OCI-LY1 (cell line): ENCODE measurements around the gene NECTIN1.

Source experiments
- H2AFZ ChIP-seq: fragments of 200-600 bp; sonication (generic), shearing (Covaris generic); 2 replicates; pipeline ENCODE4 v1.6.0; 2014; ENCODE audit warnings: antibody characterized with exemption, mild to moderate bottlenecking, low read length
- H3F3A ChIP-seq: fragments of 200-600 bp; sonication (generic), shearing (Covaris generic); 2 replicates; pipeline ENCODE4 v1.6.0; 2014; ENCODE audit warnings: mild to moderate bottlenecking, antibody characterized with exemption, low read length, moderate library complexity; ENCODE audit not compliant: insufficient read depth
- H3K27ac ChIP-seq: fragments of 200-600 bp; sonication (generic); 2 replicates; pipeline ENCODE4 v1.5.1; 2014; ENCODE audit warnings: low read length, mixed run types, mild to moderate bottlenecking, low read depth; ENCODE audit not compliant: poor library complexity, severe bottlenecking
- H3K27me3 ChIP-seq: fragments of 200-600 bp; sonication (generic); 2 replicates; pipeline ENCODE4 v1.6.0; 2014; ENCODE audit warnings: antibody characterized with exemption, mild to moderate bottlenecking, low read length, moderate library complexity; ENCODE audit not compliant: insufficient read depth
- H3K36me3 ChIP-seq: fragments of 200-600 bp; sonication (generic); 2 replicates; pipeline ENCODE4 v1.6.1; 2014; ENCODE audit warnings: mild to moderate bottlenecking, antibody characterized with exemption, low read length, moderate library complexity, mixed read lengths; ENCODE audit not compliant: insufficient read depth
- H3K4me1 ChIP-seq: fragments of 200-600 bp; sonication (generic); 2 replicates; pipeline ENCODE4 v1.5.1; 2014; ENCODE audit warnings: mild to moderate bottlenecking, low read length, moderate library complexity; ENCODE audit not compliant: insufficient read depth, severe bottlenecking
- H3K4me2 ChIP-seq: fragments of 200-600 bp; sonication (generic), shearing (Covaris generic); 2 replicates; pipeline ENCODE4 v1.6.1; 2014; ENCODE audit warnings: low read length
- H3K4me3 ChIP-seq: fragments of 200-600 bp; sonication (generic); 2 replicates; pipeline ENCODE4 v1.5.1; 2014; ENCODE audit warnings: low read length, low read depth, mild to moderate bottlenecking, mixed read lengths; ENCODE audit not compliant: poor library complexity, severe bottlenecking
- H3K79me2 ChIP-seq: fragments of 200-600 bp; shearing (Covaris generic); 2 replicates; pipeline ENCODE4 v1.6.1; 2016; ENCODE audit warnings: mixed run types, low read length, mixed read lengths; ENCODE audit not compliant: insufficient read depth
- H3K9ac ChIP-seq: fragments of 200-600 bp; sonication (generic), shearing (Covaris generic); 2 replicates; pipeline ENCODE4 v1.6.1; 2014; ENCODE audit warnings: mild to moderate bottlenecking, low read length, mixed read lengths
- H3K9me2 ChIP-seq: fragments of 200-600 bp; sonication (generic), shearing (Covaris generic); 2 replicates; pipeline ENCODE4 v1.6.1; 2014; ENCODE audit warnings: low read depth, mild to moderate bottlenecking, low read length, mixed read lengths
- H3K9me3 ChIP-seq: fragments of 200-600 bp; shearing (Covaris generic); 2 replicates; pipeline ENCODE4 v1.6.1; 2014; ENCODE audit warnings: low read length, mixed read lengths
- H4K20me1 ChIP-seq: fragments of 200-600 bp; sonication (generic), shearing (Covaris generic); 2 replicates; pipeline ENCODE4 v1.6.0; 2016; ENCODE audit warnings: mild to moderate bottlenecking, low read length; ENCODE audit not compliant: insufficient read depth
- EZH2 ChIP-seq: fragments of 200-600 bp; sonication (generic), shearing (Covaris generic); IDR thresholded peaks from 2 replicates; pipeline ENCODE4 v1.8.0; 2017; ENCODE audit warnings: borderline replicate concordance, mixed run types, mild to moderate bottlenecking, antibody characterized with exemption, low read length, moderate library complexity, mixed read lengths
- TF ChIP-seq, protein P1 (sequence below): fragments of 200-600 bp; sonication (generic), shearing (Covaris generic); IDR thresholded peaks from 2 replicates; pipeline ENCODE4 v1.5.1; 2017; ENCODE audit warnings: mild to moderate bottlenecking, antibody characterized with exemption, low read length, moderate library complexity, mixed read lengths

NECTIN1 gene

DNA sequence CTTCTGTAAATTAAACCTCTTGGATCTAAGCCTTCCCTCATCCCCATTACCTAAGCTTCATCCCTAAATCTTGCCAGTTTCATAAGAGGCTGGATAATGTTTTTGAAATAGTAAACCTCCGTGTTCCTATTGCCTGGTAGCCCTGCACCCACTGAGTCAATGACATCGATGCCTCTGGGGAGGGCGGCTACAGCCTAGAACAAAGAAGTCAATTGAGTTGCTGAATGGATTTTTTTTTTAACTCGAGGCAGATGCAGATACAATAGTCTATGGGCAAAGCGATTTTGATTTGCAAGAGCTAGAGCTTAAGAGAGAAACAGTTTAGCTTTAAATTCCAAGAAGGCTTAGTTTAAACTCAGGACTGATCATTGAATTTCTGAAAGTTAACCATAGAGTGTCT is 121.3 kb downstream of the NECTIN1 start:
- Histone ChIP-seq H3K9me2 (no peaks in the 10 kb centered on the region), H4K20me1 (no peaks in the 10 kb centered on the region), H3K27me3 (no peaks in the 10 kb centered on the region), H2AFZ (no peak overlapping the region), H3F3A (no peaks in the 10 kb centered on the region), H3K36me3 (no peaks in the 10 kb centered on the region), H3K4me3 (no peak overlapping the region), H3K79me2 (no peaks in the 10 kb centered on the region), H3K4me1 (no peaks in the 10 kb centered on the region), H3K27ac (no peak overlapping the region), H3K9ac (no peak overlapping the region), H3K4me2 (no peak overlapping the region), H3K9me3 (no peaks in the 10 kb centered on the region)
- TF ChIP-seq, protein P1, sequence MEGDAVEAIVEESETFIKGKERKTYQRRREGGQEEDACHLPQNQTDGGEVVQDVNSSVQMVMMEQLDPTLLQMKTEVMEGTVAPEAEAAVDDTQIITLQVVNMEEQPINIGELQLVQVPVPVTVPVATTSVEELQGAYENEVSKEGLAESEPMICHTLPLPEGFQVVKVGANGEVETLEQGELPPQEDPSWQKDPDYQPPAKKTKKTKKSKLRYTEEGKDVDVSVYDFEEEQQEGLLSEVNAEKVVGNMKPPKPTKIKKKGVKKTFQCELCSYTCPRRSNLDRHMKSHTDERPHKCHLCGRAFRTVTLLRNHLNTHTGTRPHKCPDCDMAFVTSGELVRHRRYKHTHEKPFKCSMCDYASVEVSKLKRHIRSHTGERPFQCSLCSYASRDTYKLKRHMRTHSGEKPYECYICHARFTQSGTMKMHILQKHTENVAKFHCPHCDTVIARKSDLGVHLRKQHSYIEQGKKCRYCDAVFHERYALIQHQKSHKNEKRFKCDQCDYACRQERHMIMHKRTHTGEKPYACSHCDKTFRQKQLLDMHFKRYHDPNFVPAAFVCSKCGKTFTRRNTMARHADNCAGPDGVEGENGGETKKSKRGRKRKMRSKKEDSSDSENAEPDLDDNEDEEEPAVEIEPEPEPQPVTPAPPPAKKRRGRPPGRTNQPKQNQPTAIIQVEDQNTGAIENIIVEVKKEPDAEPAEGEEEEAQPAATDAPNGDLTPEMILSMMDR = no peak
- no peak for TF ChIP-seq EZH2

DNA sequence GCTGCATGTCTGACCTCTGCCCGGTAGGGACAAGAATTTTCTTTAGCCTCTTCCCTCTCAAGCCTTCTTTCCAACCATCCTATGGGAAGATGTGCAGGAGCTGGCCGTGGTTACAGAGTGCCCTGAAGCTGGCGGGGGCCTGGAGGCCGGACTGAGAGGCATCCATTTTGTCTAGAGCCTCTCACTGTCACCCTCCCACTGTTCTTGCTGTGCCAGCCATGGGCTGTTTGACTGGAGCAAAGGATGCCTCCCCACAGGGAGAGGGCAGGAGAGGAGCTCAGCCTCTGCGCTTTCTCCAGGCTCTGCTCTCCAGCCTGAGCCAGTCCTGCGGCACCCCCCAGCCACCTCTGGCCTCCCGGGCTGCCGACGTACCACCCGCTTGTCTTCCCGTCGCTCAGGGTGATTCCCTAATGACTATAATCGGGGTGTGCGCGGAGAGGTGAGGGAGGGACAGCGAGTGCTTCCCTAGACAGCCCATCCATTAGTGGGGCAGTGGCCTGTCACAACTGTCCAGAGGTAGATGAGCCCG is 123.8 kb downstream of the NECTIN1 start:
- H3K79me2 ChIP-seq = no peaks in the 10 kb centered on the region
- no peaks in the 10 kb centered on the region for H3K4me1 ChIP-seq
- no peak overlapping the region for H3K4me2 ChIP-seq
- no peaks in the 10 kb centered on the region for H3K9me3 ChIP-seq
- no peaks in the 10 kb centered on the region for H3K36me3 ChIP-seq
- H3K27ac ChIP-seq = no peak overlapping the region
- H4K20me1 ChIP-seq = no peaks in the 10 kb centered on the region
- H3K27me3 ChIP-seq = no peaks in the 10 kb centered on the region
- no peak overlapping the region for H3K9ac ChIP-seq
- no peaks in the 10 kb centered on the region for H3F3A ChIP-seq
- TF ChIP-seq, protein P1 = no peak
- no peak for TF ChIP-seq EZH2
- H2AFZ ChIP-seq = no peak overlapping the region
- H3K9me2 ChIP-seq = no peaks in the 10 kb centered on the region
- no peak overlapping the region for H3K4me3 ChIP-seq

- Histone ChIP-seq H3K9ac (no peak overlapping the region), H3K4me1 (no peaks in the 10 kb centered on the region), H3K9me2 (no peaks in the 10 kb centered on the region), H3K27ac (no peak overlapping the region), H3K9me3 (no peaks in the 10 kb centered on the region), H3K4me2 (no peak overlapping the region), H3K79me2 (no peaks in the 10 kb centered on the region), H3K4me3 (no peak overlapping the region), H2AFZ (no peak overlapping the region), H4K20me1 (no peaks in the 10 kb centered on the region), H3K36me3 (no peaks in the 10 kb centered on the region), H3K27me3 (no peaks in the 10 kb centered on the region), H3F3A (no peaks in the 10 kb centered on the region)
- no peak for TF ChIP-seq EZH2
- TF ChIP-seq, protein P1 = no peak
Measured at GRCh38 chr11:119602745-119603373, 126.1 kb downstream of the NECTIN1 start.
